ENCODE data around the gene MYO16. TPM values are rescaled to one million over a fixed set of nuclear protein-coding genes. Genes with fewer than 3 reads are reported as not detected.
A peak's percentile ranks its signal among the peaks of the same experiment; 100 is the strongest.
"Not testable (repeated sequence)": the region's sequence is repeated elsewhere in the genome, so short reads cannot be mapped to it uniquely, and the experiment has no call there.

Gene MYO16
- total RNA-seq, 1 experiment from 2014 or later: 0.36 TPM

DNA sequence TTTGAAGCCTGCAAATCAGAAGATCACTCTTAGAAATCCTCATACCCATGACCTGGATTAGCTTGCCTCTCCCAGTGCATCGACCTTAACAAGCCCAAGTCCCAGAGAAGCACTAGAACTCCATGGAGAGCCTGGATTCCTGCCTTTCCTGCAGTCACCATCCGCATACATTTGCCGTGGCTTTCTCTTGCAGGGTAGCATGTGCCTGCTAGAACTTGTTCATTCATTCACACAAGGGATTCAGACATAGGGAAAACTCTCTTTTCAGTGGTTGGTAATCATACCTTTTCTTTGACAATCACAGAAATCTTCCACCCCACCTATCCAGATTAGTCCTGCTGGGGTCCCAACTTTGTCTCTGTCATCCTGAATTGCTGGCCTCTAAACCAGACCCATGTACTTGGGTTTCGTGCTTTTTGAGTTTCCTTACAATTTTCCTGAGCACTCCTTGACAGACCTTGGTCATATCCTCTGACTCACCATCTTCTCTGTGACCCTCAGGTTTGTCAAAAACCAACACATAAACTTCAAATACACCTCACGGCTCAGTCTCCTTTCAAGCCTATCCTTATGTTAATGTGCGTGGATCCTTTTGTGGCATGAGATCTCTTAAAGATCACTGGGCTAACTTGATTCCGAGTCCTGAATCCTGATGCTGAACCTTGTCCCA lies 355.0 kb downstream of the MYO16 start:
- DNase-seq: no peak
- H3K9me3 ChIP-seq: no peaks in the 10 kb centered on the region
- no peak overlapping the region for H3K4me3 ChIP-seq
- no peaks in the 10 kb centered on the region for H3K27me3 ChIP-seq
- H3K36me3 ChIP-seq: no peaks in the 10 kb centered on the region

DNA sequence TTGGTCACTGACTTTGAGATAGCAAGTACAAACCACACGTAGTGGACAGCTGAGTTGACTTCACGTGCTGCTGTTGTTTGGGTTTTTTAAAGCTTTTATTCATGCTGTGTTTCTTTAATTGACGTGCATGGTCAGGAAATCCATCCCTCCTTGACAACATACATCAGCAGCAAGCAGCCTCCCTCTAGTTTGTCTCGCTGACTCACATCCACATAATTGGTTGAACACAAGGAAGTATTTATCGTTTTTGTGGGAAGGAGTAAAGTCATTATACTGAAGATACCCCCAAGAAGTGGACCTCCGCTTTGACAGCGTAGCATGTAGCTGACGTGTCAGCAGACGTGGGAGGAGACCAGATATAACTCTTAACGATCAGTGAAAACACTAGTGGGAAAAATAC lies 355.8 kb downstream of the MYO16 start:
- no peaks in the 10 kb centered on the region for H3K36me3 ChIP-seq
- H3K4me3 ChIP-seq: no peak overlapping the region
- no peaks in the 10 kb centered on the region for H3K9me3 ChIP-seq
- H3K27me3 ChIP-seq: no peaks in the 10 kb centered on the region
- DNase-seq: no peak

DNA sequence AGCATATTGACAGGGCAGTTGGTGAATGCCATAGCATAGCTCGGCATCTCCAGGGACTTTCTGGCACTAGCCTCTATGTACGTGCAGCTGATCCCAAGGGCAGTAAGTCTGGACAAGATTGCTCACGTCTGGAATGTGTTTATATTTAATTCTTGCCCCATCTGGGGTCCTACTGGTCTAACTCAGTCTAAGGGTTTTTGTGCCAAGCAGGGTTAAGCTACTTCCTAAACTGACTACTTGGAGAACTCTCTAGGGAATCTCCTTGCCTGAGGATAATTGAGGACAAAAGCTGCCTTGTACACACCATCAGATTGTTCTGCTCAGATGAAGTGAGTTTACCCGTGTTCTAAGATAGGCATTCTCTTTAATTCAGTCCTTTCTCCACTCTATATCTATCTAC lies 358.1 kb downstream of the MYO16 start:
- H3K9me3 ChIP-seq: no peaks in the 10 kb centered on the region
- no peak overlapping the region for H3K4me3 ChIP-seq
- H3K36me3 ChIP-seq: no peaks in the 10 kb centered on the region
- DNase-seq: peak; percentile 66
- no peaks in the 10 kb centered on the region for H3K27me3 ChIP-seq

DNA sequence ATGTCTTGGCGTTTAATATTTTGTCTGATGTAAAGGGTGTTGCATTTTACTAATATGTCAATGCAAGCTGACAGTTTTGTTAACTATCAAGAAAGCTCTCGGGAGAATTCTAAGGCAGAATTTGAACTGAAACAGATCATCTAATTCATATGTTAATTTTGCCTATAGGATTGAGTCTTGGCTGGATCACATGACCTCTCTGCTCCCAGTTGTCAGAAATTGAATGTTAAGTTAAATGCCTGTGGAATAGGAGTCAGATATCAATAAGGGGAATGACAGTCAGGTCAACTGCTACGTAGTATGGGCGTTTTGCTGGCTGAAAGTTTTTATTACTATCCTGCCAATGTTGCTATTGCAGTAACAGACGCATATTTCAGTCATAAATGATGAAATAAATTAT lies 358.5 kb downstream of the MYO16 start:
- H3K27me3 ChIP-seq: no peaks in the 10 kb centered on the region
- DNase-seq: no peak
- no peak overlapping the region for H3K4me3 ChIP-seq
- no peaks in the 10 kb centered on the region for H3K36me3 ChIP-seq
- H3K9me3 ChIP-seq: no peaks in the 10 kb centered on the region

DNA sequence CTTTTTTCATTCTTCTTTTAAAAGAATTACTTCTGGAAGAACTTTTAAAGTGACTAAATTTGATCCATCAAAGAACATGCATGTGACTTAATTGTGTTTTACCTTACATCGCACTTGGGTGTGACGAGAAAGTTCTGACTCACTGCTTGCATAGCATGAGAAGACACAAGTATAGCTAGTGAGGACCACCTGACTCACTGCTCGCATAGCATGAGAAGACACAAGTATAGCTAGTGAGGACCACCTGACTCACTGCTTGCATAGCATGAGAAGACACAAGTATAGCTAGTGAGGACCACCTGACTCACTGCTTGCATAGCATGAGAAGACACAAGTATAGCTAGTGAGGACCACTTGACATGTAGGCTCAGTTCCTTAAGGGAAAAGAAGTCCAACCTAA lies 362.0 kb downstream of the MYO16 start:
- DNase-seq: peak; percentile 23
- not testable (repeated sequence) for H3K4me3 ChIP-seq

DNA sequence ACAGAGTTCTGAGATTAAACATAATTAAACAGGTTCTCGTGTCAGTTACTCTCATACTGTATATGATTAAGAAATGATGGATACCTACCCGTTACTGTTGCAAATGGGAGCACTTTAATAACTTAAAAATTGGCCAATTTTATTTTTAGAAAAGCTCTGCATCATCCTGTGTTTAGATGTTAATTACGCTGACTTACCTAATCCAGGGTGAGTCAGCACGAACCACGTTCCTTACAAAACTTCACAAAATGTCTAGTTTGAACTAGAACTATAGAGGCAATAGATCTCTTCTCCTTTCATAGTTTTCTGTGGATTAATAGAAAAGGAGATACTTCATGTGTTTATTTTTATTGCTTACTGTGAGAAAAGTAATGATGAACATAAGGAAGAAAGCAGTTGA lies 363.9 kb downstream of the MYO16 start:
- no peak for DNase-seq
- no peaks in the 10 kb centered on the region for H3K36me3 ChIP-seq
- H3K4me3 ChIP-seq: no peak overlapping the region
- no peaks in the 10 kb centered on the region for H3K27me3 ChIP-seq
- no peaks in the 10 kb centered on the region for H3K9me3 ChIP-seq

More for the DNA sequence above, 362.0 kb downstream of the MYO16 start:
- not testable (repeated sequence) for H3K27me3 ChIP-seq, H3K36me3 ChIP-seq, H3K9me3 ChIP-seq

DNA sequence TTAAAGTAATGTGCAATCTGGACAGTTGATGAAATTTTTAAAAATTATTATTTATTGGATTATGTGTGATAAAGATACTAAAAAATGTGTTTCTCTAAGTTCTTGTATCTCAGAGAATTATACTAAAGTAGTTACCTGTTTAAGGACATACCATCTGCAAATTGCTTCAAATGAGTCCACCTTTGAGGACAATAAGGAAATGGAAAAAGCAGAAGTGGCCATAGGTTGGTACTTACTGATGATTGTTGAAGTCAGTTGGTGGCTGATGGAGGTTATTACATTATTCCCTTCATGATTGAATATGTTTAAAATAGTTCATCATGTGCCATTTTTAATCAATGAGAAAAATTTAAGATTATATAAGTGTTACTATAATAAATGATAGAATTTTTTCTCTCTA lies 367.0 kb downstream of the MYO16 start:
- Histone ChIP-seq H3K9me3 (no peaks in the 10 kb centered on the region), H3K27me3 (no peaks in the 10 kb centered on the region), H3K4me3 (no peak overlapping the region), H3K36me3 (no peaks in the 10 kb centered on the region)
- DNase-seq: no peak

DNA sequence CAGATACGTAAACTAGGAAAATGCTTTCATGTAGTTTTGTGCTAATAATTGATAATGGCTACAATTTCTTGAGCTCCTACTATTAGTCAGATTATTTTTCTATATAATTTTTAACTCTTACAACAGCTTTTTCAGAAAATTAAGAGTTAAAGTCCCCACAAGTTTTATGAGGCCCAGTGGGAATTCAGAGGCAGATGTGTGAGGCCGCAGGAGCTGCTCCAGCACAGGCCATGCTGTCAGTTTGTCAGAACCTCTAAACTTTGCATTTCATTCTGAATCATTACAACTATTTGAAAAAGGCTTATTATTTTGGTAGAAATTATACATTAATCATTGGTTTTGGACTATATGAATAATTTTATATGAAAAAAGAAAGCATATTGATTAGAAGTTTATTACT lies 370.8 kb downstream of the MYO16 start:
- no peaks in the 10 kb centered on the region for H3K27me3 ChIP-seq
- H3K9me3 ChIP-seq: no peaks in the 10 kb centered on the region
- no peak overlapping the region for H3K4me3 ChIP-seq
- DNase-seq: no peak
- H3K36me3 ChIP-seq: no peaks in the 10 kb centered on the region

DNA sequence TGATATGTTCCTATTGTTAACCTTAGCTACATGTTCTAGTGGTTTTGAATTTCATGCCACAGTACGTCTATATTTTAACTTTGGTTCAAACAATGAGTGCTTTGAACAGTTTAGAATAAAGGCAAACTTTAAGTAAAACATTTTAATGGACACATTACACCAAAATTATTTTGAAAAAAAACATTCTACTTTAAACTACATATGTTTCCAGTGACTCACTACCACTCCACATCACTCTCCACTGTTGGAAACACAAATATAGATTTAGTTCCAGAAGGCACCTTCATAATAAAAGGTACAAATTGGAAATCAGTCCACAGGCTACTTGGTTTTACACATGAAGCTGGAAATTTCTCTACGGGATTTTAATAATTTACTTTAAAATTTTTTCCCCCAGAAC lies 373.5 kb downstream of the MYO16 start:
- no peaks in the 10 kb centered on the region for H3K36me3 ChIP-seq
- no peaks in the 10 kb centered on the region for H3K9me3 ChIP-seq
- H3K27me3 ChIP-seq: no peaks in the 10 kb centered on the region
- DNase-seq: no peak
- no peak overlapping the region for H3K4me3 ChIP-seq

DNA sequence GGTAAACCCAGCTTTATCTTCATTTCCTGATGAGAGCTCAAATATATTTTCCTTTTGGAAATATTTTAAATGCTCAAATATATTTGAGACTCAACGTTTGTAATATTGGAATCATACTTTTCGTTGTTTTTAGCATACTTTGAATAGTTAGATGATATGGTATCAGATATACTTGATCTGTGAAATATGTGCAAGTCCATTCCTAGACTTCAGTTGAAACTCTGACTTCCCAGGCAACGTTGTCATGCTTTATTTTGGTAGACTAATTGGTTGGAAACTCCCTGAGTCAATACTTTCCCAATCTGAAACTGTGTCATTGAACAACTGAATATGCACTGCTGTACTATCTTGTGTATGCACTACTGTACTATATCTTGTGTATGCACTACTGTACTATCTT lies 378.5 kb downstream of the MYO16 start:
- DNase-seq: no peak
- H3K9me3 ChIP-seq: no peaks in the 10 kb centered on the region
- no peak overlapping the region for H3K4me3 ChIP-seq
- no peaks in the 10 kb centered on the region for H3K27me3 ChIP-seq
- H3K36me3 ChIP-seq: no peaks in the 10 kb centered on the region

DNA sequence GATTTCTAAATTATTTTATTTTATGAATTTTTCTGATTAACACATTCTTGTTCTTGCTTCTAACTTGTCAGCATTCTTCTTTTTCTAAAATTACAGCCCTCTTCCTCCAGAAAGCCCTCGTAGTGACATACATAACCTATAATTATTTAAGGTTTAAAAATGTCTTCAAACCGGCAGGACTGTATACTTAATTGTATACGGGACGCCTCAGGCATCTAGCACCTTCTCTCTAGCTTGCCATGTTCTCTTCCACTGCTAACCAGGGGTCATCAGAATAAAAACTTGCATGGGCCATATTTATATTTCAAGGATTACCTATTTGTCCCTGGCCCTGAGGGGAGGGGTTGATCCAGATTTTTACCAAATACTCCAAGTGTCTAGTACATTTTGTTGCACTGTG lies 380.3 kb downstream of the MYO16 start:
- DNase-seq: no peak
- Histone ChIP-seq H3K9me3 (no peaks in the 10 kb centered on the region), H3K4me3 (no peak overlapping the region), H3K36me3 (no peaks in the 10 kb centered on the region), H3K27me3 (no peaks in the 10 kb centered on the region)

DNA sequence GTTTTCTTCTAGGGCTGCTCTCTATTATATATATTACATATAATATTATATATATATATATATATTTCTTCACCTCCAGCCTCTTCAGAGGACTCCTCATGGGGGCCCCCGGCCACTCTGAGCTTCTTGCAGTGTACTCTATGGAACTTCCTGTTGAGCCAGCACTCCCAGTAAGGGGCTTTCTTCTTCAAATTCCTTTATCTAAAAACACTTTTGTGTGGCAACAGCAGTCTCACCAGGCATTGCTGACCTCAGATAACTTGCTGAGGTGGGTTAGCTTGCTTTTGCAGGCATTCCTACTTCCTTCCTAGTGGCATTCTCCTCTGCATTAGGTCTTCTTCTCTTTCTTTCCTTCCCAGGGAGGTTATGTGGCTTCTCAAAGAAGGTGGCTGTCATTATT lies 381.5 kb downstream of the MYO16 start:
- no peak for DNase-seq
- Histone ChIP-seq H3K9me3 (no peaks in the 10 kb centered on the region), H3K27me3 (no peaks in the 10 kb centered on the region), H3K36me3 (no peaks in the 10 kb centered on the region), H3K4me3 (no peak overlapping the region)

DNA sequence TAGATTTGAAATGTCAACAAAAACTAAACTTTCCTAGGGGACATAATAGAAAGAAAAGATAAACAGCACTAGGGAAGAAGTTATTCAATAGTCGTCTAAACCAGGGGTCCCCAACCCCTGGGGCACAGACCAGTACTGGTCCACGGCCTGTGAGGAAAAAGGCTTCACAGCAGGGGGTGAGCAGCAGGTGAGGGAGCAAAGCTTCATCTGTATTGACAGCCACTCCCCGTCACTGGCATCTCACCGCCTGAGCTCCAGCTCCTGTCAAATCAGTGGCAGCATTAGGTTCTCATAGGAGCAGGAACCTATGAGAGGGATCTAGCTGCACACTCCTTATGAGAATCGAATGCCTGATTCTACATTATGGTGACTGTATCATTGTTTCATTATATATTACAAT lies 382.7 kb downstream of the MYO16 start:
- Histone ChIP-seq H3K9me3 (no peaks in the 10 kb centered on the region), H3K4me3 (no peak overlapping the region), H3K27me3 (no peaks in the 10 kb centered on the region), H3K36me3 (no peaks in the 10 kb centered on the region)
- no peak for DNase-seq

DNA sequence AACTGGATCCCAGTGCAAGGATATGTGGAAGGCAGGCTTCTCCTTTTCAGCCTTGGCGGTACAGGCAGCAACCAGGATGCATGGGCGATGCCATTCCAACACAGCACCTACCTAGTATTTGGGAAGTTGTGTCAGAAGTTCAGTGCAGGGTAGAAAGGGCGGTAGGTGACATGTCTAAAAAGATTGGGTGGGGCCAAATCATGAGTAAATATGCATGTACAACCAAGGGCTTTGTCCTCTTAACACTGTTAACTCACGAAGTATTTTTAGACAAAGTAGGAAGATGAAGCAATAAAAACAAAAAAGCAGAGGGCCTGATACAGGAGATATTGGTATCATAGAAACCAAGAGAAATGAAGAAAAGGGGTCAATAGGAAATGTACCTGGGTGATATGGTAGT lies 392.1 kb downstream of the MYO16 start:
- no peaks in the 10 kb centered on the region for H3K36me3 ChIP-seq
- H3K9me3 ChIP-seq: no peaks in the 10 kb centered on the region
- H3K27me3 ChIP-seq: no peaks in the 10 kb centered on the region
- no peak for DNase-seq
- H3K4me3 ChIP-seq: no peak overlapping the region

DNA sequence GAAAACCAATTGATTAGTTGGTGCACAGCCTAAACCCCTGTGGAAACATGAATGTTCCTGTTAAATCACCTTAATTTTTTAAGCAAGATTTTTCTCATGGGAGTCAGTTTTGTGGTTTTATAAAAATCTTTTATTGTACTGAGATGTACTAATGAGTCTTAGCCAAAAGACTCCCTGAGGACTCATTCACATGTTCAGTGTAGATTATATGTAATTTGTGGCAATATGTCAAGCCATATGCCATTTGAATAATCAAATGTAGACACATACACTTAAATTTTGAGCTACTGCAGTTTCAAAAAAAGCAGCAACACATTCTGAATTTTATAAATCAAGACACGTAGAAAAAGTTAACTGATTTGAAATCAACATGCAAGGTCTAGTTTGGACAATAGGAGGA lies 395.2 kb downstream of the MYO16 start:
- Histone ChIP-seq H3K9me3 (no peaks in the 10 kb centered on the region), H3K4me3 (no peak overlapping the region), H3K36me3 (no peaks in the 10 kb centered on the region), H3K27me3 (no peaks in the 10 kb centered on the region)
- no peak for DNase-seq

DNA sequence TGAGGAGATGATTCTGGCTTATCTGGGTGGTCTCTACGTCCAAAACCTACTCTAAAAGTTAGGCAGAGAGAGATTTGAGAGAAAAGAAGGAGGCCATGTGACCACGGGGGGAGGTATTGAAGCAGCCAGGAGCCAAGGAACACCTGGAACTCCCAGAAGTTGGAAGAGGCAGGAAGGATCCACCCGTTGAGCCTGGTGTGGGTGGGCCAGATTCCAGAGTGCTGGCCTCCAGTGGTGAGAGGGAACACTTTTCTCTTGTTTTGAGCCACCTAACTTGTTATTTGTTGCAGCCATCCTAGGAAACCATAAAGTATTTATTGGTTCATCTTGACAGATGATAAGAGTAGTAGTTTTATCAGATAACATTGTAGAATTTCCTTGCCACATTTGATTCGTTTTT lies 396.9 kb downstream of the MYO16 start:
- no peak for DNase-seq

DNA sequence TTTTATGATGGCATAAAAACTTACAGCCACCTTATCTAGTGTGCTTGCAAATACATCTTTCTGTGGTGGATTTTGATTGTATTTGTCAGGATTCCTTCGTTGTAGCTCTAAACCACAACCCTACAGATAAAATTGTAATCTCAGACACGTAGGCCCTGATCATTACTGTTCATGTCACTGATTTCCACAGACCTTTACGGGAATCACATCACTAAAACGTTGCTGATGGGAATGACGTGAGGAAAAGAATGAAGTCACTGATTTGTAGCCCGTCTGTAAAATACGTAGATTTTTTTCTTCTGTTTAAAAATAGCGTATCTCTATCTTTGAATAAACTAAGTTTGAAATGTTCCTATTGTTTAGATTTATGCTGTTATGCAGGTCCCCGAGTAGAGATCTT lies 399.2 kb downstream of the MYO16 start:
- H3K9me3 ChIP-seq: no peaks in the 10 kb centered on the region
- no peak for DNase-seq
- H3K4me3 ChIP-seq: no peak overlapping the region
- H3K36me3 ChIP-seq: no peaks in the 10 kb centered on the region
- no peaks in the 10 kb centered on the region for H3K27me3 ChIP-seq

More for the DNA sequence above, 396.9 kb downstream of the MYO16 start:
- no peaks in the 10 kb centered on the region for H3K36me3 ChIP-seq
- no peaks in the 10 kb centered on the region for H3K27me3 ChIP-seq
- no peaks in the 10 kb centered on the region for H3K9me3 ChIP-seq
- no peak overlapping the region for H3K4me3 ChIP-seq

DNA sequence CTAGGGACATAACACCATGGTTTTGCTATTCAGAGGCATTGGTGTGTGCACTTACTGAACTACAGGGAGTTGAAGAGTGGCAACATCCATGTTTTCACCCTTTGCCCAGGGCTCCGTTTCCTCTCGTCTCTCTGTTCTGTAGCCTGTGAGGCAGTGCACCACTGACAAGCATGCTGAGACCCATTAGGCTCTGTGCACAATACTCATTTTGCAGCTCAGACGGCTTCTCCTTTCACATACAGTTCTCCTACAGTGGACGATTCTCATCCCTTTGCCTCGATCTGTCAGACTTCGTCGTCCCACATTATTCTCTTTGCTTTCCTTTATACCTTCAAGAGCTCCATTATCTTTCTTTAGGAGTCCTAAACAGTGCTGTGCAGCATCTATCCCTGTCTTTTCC lies 403.7 kb downstream of the MYO16 start:
- Histone ChIP-seq H3K4me3 (no peak overlapping the region), H3K9me3 (no peaks in the 10 kb centered on the region), H3K27me3 (no peaks in the 10 kb centered on the region), H3K36me3 (no peaks in the 10 kb centered on the region)
- DNase-seq: no peak
